A549 treated with AZD9567 at 1 μM for 4 hours (cell line): ENCODE measurements around the gene RAB3GAP2. TPM values are rescaled to one million over a fixed set of nuclear protein-coding genes. Genes with fewer than 3 reads are reported as not detected.

Experiments
- total RNA-seq: library from RNA; stranded (reverse); fragments of 200-300 nt; extraction: Qiagen RNA extraction; gene quantifications from 5 replicates; pipeline ENCODE4 v1.2.3, GENCODE V29; 2022; ENCODE audit not compliant: insufficient read depth

RAB3GAP2 gene, protein sequence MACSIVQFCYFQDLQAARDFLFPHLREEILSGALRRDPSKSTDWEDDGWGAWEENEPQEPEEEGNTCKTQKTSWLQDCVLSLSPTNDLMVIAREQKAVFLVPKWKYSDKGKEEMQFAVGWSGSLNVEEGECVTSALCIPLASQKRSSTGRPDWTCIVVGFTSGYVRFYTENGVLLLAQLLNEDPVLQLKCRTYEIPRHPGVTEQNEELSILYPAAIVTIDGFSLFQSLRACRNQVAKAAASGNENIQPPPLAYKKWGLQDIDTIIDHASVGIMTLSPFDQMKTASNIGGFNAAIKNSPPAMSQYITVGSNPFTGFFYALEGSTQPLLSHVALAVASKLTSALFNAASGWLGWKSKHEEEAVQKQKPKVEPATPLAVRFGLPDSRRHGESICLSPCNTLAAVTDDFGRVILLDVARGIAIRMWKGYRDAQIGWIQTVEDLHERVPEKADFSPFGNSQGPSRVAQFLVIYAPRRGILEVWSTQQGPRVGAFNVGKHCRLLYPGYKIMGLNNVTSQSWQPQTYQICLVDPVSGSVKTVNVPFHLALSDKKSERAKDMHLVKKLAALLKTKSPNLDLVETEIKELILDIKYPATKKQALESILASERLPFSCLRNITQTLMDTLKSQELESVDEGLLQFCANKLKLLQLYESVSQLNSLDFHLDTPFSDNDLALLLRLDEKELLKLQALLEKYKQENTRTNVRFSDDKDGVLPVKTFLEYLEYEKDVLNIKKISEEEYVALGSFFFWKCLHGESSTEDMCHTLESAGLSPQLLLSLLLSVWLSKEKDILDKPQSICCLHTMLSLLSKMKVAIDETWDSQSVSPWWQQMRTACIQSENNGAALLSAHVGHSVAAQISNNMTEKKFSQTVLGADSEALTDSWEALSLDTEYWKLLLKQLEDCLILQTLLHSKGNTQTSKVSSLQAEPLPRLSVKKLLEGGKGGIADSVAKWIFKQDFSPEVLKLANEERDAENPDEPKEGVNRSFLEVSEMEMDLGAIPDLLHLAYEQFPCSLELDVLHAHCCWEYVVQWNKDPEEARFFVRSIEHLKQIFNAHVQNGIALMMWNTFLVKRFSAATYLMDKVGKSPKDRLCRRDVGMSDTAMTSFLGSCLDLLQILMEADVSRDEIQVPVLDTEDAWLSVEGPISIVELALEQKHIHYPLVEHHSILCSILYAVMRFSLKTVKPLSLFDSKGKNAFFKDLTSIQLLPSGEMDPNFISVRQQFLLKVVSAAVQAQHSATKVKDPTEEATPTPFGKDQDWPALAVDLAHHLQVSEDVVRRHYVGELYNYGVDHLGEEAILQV (N-terminal part only)
- total RNA-seq = 11.3 to 20.8 TPM (median 14.8 TPM) in 5 replicates

GRCh38 chr1:220272047-220272840 lies at the start of gene RAB3GAP2:
Gene RAB3GAP2, minus strand, starts transcription at chr1:220272453. Its CDS starts 116 bp downstream, at chr1:220272337.

Other genes starting within 250 kb of the RAB3GAP2 start
- 65.0 to 94.7 TPM (median 69.5 TPM) in 5 replicates for gene EPRS1, start 225.9 kb downstream of the RAB3GAP2 start, total RNA-seq
- gene BPNT1, start 182.7 kb downstream of the RAB3GAP2 start, total RNA-seq = 15.3 to 28.9 TPM (median 15.7 TPM) in 5 replicates
- 94.3 to 114 TPM (median 104 TPM) in 5 replicates for gene IARS2, start 178.3 kb downstream of the RAB3GAP2 start, total RNA-seq